Neural progenitor cell (in vitro differentiated cells): ENCODE measurements around the gene E2F8. TPM values are rescaled to one million over a fixed set of nuclear protein-coding genes. Genes with fewer than 3 reads are reported as not detected.

ENCODE experiments used
- DNase-seq: peaks from one replicate; pipeline ENCODE4 v3.0.0-alpha.2; 2016; ENCODE audit warnings: low spot score
- H2AFZ ChIP-seq: fragments of 200-600 bp; sonication (generic); replicated peaks from 2 replicates; pipeline ENCODE4 v1.6.1; 2016; ENCODE audit warnings: antibody characterized with exemption
- H3F3A ChIP-seq: fragments of 200-600 bp; sonication (generic); 2 replicates; pipeline ENCODE4 v1.6.1; 2016; ENCODE audit warnings: antibody characterized with exemption, low read depth
- H3K27ac ChIP-seq: fragments of 200-600 bp; sonication (generic); 2 replicates; pipeline ENCODE4 v1.5.1; 2016; ENCODE audit warnings: mild to moderate bottlenecking
- H3K27me3 ChIP-seq: fragments of 200-600 bp; sonication (generic); 2 replicates; pipeline ENCODE4 v1.6.1; 2016; ENCODE audit warnings: mild to moderate bottlenecking, moderate library complexity
- H3K36me3 ChIP-seq: fragments of 200-600 bp; sonication (generic); 2 replicates; pipeline ENCODE4 v1.5.1; 2016
- H3K4me1 ChIP-seq: fragments of 200-600 bp; sonication (generic); 2 replicates; pipeline ENCODE4 v1.6.1; 2016; ENCODE audit warnings: mixed run types
- H3K4me2 ChIP-seq: fragments of 200-600 bp; sonication (generic); 2 replicates; pipeline ENCODE4 v1.6.1; 2016
- H3K4me3 ChIP-seq: fragments of 200-600 bp; sonication (generic); 2 replicates; pipeline ENCODE4 v1.5.1; 2016
- H3K79me2 ChIP-seq: fragments of 200-600 bp; sonication (generic); 2 replicates; pipeline ENCODE4 v1.6.1; 2016; ENCODE audit warnings: low read depth
- H3K9ac ChIP-seq: fragments of 200-600 bp; sonication (generic); 2 replicates; pipeline ENCODE4 v1.6.1; 2016
- H3K9me3 ChIP-seq: fragments of 200-600 bp; sonication (generic); 2 replicates; pipeline ENCODE4 v1.5.1; 2016; ENCODE audit warnings: low read depth
- H4K20me1 ChIP-seq: fragments of 200-600 bp; sonication (generic); 2 replicates; pipeline ENCODE4 v1.6.1; 2016; ENCODE audit warnings: low read depth
- H3K27ac Mint-ChIP-seq: 3 replicates; pipeline ENCODE4 v1.8.0; 2021; ENCODE audit warnings: mixed read lengths
- H3K27me3 Mint-ChIP-seq: 2 replicates; pipeline ENCODE4 v1.8.0; 2022; ENCODE audit warnings: low read depth, mild to moderate bottlenecking, inconsistent platforms, moderate library complexity, mixed read lengths; ENCODE audit not compliant: insufficient read depth
- H3K36me3 Mint-ChIP-seq: 3 replicates; pipeline ENCODE4 v1.8.0; 2021; ENCODE audit warnings: mixed read lengths
- H3K4me1 Mint-ChIP-seq: 3 replicates; pipeline ENCODE4 v1.8.0; 2021; ENCODE audit warnings: mixed read lengths
- H3K4me3 Mint-ChIP-seq: 3 replicates; pipeline ENCODE4 v1.8.0; 2021; ENCODE audit warnings: mild to moderate bottlenecking, moderate library complexity, mixed read lengths
- H3K9me3 Mint-ChIP-seq: 3 replicates; pipeline ENCODE4 v1.8.0; 2020; ENCODE audit warnings: mixed read lengths
- EZH2 ChIP-seq: fragments of 200-600 bp; sonication (generic); IDR thresholded peaks from 2 replicates; pipeline ENCODE4 v1.6.1; 2017; ENCODE audit warnings: antibody characterized with exemption, mild to moderate bottlenecking, moderate library complexity
- EZH2phosphoT487 ChIP-seq: fragments of 200-600 bp; sonication (generic); IDR thresholded peaks from 2 replicates; pipeline ENCODE4 v1.6.1; 2017; ENCODE audit warnings: antibody characterized with exemption
- total RNA-seq: library from RNA; depleted of rRNA; stranded (reverse); fragments of >200 nt; gene quantifications from 2 replicates; pipeline ENCODE4 v1.2.3, GENCODE V29; 2015; ENCODE audit warnings: low replicate concordance
- TF ChIP-seq, protein P1 (sequence below): fragments of 200-600 bp; sonication (generic); IDR thresholded peaks from 2 replicates; pipeline ENCODE4 v1.5.1; 2017; ENCODE audit warnings: antibody characterized with exemption, mild to moderate bottlenecking

The E2F8 gene
- total RNA-seq, 1 donor from 2014 or later: 5.7 TPM

DNA sequence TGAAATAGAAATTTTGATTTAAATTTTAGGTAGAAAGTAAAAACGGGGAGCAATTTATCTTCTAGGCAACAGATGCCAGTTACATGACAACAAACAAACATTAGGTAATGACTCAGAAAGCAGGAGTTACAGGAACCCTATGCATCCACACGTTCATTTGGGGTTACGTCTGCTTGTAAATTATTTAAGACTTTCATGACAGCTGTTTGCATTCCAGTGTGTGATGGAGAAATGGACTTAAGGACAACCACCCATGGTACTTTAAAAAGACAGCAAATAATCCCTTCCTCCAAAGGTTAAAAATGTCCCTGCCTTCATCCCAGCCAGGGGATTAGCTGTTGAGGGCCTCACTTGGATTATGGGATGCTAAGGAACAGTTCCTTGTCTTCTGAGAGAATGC lies 11.8 kb downstream of the E2F8 start:
- Histone ChIP-seq H3K27me3 (no peaks in the 10 kb centered on the region), H3K4me3 (no peak overlapping the region), H3K79me2 (no peaks in the 10 kb centered on the region), H3K4me1 (no peaks in the 10 kb centered on the region), H3K9ac (no peak overlapping the region), H4K20me1 (no peaks in the 10 kb centered on the region), H3K9me3 (no peaks in the 10 kb centered on the region), H2AFZ (no peak overlapping the region), H3F3A (no peaks in the 10 kb centered on the region), H3K4me2 (no peak overlapping the region), H3K27ac (no peak overlapping the region), H3K36me3 (no peaks in the 10 kb centered on the region)
- Mint-ChIP-seq H3K27me3 (peaks cover 7% of the 10 kb centered on the region), H3K4me3 (no peak overlapping the region), H3K36me3 (peaks cover 28% of the 10 kb centered on the region), H3K9me3 (no peaks in the 10 kb centered on the region), H3K27ac (no peak overlapping the region), H3K4me1 (no peaks in the 10 kb centered on the region)
- DNase-seq: no peak
- TF ChIP-seq EZH2phosphoT487 (no peak), EZH2 (no peak)
- TF ChIP-seq, protein P1, sequence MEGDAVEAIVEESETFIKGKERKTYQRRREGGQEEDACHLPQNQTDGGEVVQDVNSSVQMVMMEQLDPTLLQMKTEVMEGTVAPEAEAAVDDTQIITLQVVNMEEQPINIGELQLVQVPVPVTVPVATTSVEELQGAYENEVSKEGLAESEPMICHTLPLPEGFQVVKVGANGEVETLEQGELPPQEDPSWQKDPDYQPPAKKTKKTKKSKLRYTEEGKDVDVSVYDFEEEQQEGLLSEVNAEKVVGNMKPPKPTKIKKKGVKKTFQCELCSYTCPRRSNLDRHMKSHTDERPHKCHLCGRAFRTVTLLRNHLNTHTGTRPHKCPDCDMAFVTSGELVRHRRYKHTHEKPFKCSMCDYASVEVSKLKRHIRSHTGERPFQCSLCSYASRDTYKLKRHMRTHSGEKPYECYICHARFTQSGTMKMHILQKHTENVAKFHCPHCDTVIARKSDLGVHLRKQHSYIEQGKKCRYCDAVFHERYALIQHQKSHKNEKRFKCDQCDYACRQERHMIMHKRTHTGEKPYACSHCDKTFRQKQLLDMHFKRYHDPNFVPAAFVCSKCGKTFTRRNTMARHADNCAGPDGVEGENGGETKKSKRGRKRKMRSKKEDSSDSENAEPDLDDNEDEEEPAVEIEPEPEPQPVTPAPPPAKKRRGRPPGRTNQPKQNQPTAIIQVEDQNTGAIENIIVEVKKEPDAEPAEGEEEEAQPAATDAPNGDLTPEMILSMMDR: no peak

- DNase-seq: no peak
- Histone ChIP-seq H3K79me2 (no peaks in the 10 kb centered on the region), H3K4me2 (no peak overlapping the region), H3K9ac (no peak overlapping the region), H3K27ac (no peak overlapping the region), H3K9me3 (no peaks in the 10 kb centered on the region), H2AFZ (no peak overlapping the region), H3K27me3 (no peaks in the 10 kb centered on the region), H3F3A (no peaks in the 10 kb centered on the region), H3K4me3 (no peak overlapping the region), H3K4me1 (no peaks in the 10 kb centered on the region), H3K36me3 (no peaks in the 10 kb centered on the region), H4K20me1 (no peaks in the 10 kb centered on the region)
- H3K4me1 Mint-ChIP-seq: no peaks in the 10 kb centered on the region
- peaks cover 4% of the 10 kb centered on the region for H3K27me3 Mint-ChIP-seq
- peaks cover 27% of the 10 kb centered on the region for H3K36me3 Mint-ChIP-seq
- TF ChIP-seq EZH2phosphoT487: no peak
- no peak for TF ChIP-seq EZH2
- TF ChIP-seq, protein P1: no peak
- H3K9me3 Mint-ChIP-seq: peaks cover 3% of the 10 kb centered on the region
- H3K4me3 Mint-ChIP-seq: no peak overlapping the region
- no peak overlapping the region for H3K27ac Mint-ChIP-seq
These were observed 14.2 kb downstream of the E2F8 start for GRCh38 chr11:19226378-19227195.

DNA sequence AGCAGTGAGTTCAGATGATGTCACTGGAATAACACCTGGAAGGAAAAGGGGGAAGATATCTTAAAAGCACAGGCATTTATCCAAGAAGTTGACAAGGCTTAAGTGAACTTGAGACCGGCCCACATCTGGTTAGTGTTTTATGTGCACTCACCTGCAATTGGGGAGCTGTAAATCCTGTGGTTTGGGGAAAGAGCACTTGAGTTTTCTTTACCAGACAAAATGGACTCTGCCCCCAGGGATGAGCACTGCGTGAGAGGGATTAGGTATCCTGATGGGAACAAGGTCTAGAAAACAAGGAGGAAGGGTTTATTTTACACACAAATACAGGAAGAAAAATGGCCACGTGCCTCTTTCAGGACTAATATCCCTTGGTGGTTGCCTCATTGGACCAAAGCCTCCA lies 15.2 kb downstream of the E2F8 start:
- Mint-ChIP-seq H3K4me3 (no peak overlapping the region), H3K4me1 (no peaks in the 10 kb centered on the region), H3K27ac (no peak overlapping the region), H3K27me3 (peaks cover 2% of the 10 kb centered on the region), H3K36me3 (peaks cover 24% of the 10 kb centered on the region), H3K9me3 (peaks cover 3% of the 10 kb centered on the region)
- H3F3A ChIP-seq: no peaks in the 10 kb centered on the region
- no peaks in the 10 kb centered on the region for H3K27me3 ChIP-seq
- no peak overlapping the region for H2AFZ ChIP-seq
- no peaks in the 10 kb centered on the region for H3K9me3 ChIP-seq
- H3K27ac ChIP-seq: no peak overlapping the region
- no peaks in the 10 kb centered on the region for H4K20me1 ChIP-seq
- no peak overlapping the region for H3K9ac ChIP-seq
- no peak for TF ChIP-seq EZH2phosphoT487
- no peak for TF ChIP-seq EZH2
- TF ChIP-seq, protein P1: no peak
- no peaks in the 10 kb centered on the region for H3K79me2 ChIP-seq
- H3K4me3 ChIP-seq: no peak overlapping the region
- H3K4me2 ChIP-seq: no peak overlapping the region
- peaks cover 5% of the 10 kb centered on the region for H3K4me1 ChIP-seq
- H3K36me3 ChIP-seq: no peaks in the 10 kb centered on the region
- DNase-seq: no peak
